ENCODE data around the gene UBTF. TPM values are rescaled to one million over a fixed set of nuclear protein-coding genes. Genes with fewer than 3 reads are reported as not detected.

The UBTF gene, protein sequence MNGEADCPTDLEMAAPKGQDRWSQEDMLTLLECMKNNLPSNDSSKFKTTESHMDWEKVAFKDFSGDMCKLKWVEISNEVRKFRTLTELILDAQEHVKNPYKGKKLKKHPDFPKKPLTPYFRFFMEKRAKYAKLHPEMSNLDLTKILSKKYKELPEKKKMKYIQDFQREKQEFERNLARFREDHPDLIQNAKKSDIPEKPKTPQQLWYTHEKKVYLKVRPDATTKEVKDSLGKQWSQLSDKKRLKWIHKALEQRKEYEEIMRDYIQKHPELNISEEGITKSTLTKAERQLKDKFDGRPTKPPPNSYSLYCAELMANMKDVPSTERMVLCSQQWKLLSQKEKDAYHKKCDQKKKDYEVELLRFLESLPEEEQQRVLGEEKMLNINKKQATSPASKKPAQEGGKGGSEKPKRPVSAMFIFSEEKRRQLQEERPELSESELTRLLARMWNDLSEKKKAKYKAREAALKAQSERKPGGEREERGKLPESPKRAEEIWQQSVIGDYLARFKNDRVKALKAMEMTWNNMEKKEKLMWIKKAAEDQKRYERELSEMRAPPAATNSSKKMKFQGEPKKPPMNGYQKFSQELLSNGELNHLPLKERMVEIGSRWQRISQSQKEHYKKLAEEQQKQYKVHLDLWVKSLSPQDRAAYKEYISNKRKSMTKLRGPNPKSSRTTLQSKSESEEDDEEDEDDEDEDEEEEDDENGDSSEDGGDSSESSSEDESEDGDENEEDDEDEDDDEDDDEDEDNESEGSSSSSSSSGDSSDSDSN
- total RNA-seq, result 58.7 TPM

- DNase-seq (ENCODE audit: low read depth in 2 of 3, low spot score in 2 of 3), result peak; percentile 52 to 84 (median 83)
Measured at GRCh38 chr17:44219616-44220212, at the start of gene UBTF. Gene UBTF, minus strand, starts transcription at chr17:44219675. Its CDS starts 1,446 bp downstream, at chr17:44218229.

DNA sequence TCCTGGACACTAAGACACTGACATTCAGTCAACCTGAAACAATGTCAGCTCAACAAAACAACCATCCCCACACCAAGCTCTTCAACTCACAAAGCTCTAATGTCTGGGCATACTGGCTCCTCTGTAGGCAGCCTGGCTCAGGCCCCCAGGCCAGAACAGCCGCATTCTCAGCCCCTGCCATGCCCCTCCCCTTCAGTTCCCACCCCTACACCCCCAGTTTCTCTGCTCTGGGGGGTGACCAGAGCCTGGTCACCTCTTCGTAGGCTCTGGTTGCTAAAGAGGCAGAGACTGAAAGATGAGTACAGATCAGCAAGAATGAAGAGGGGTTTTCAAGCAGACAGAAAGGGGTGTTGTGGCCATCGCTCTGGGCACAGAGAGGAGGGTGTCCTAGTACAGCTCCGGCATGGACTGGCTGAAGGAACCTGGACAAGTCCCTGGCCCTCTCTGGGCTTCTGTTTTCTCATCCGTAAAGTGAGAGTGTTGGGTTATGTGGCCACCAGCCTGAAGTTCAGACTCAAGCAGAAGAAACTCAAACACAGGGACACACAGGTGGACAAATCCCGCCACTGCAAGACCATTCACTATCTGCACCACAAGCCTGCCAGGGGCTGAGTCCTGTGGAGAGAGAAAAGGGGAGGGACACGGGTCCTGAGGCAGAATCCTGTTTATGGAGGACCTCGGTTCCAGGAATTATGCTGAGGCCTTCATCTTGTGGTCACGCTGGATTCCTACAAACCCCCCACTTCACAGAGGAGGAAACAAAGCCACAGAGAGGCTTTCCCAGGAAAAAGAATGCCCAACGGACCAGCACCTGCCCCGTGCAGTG, 49.4 kb upstream of the UBTF start:
- DNase-seq (ENCODE audit: low read depth in 2 of 3, low spot score in 2 of 3), result no peak

- no peak for DNase-seq (ENCODE audit: low read depth in 2 of 3, low spot score in 2 of 3)
Measured at GRCh38 chr17:44267818-44268490, 48.5 kb upstream of the UBTF start, which contains the start of gene SLC4A1. Gene SLC4A1, minus strand, starts transcription at chr17:44268135. Its CDS starts 5,269 bp downstream, at chr17:44262866.

DNA sequence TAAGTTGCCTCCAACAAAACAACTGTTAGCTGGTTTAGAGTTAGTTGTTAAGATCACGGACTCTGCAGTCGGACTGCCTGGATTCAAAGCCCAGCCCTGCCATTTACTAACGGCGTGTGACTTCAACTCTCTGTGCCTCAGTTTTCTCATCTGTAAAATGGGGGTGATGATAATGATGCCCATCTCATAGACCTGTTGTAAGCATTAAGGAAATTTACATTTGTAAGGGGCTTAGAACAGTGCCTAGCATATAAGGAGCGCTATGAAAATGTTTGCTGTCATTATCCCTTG, 47.6 kb upstream of the UBTF start:
- no peak for DNase-seq (ENCODE audit: low read depth in 2 of 3, low spot score in 2 of 3)

DNA sequence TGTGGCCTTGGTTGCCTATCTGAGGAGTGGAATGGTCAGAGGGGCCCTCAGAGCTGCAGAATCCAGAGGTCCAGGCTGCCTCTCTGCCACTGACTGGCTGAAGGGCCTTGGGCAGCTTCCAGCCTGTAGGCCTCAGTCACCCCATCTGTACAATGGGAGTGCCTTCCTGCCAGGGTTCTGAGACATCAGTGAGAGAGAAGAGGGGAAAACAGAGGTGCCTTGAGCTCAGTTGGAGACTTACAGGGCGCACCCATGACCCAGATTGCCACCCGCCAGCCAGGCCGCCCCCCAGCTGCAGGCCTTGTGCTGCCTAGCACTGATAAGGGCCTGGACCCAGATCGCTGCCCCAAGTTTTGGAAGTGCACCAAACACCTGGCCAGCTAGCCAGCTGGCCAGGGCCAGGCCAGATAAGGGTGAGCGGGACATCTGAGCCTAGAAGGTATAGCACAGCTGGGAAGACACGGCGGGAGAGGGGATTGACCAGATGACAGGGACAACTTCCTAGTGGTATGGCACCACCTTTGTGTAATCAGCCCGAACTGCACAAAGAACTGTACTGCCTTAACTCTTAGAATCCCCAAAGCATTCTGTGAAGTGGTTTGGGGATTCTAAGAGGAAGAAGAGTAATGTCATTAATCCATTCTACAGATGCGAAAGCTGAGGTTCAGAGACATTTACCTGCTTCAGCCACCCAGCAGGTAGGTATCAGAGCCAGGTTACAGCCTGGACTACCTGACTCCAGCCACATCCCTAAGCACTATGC, 47.1 kb upstream of the UBTF start:
- DNase-seq (ENCODE audit: low read depth in 2 of 3, low spot score in 2 of 3), result peak in 1 of 3 donors; percentile 35

GRCh38 chr17:44263345-44263902, 43.9 kb upstream of the UBTF start:
- no peak for DNase-seq (ENCODE audit: low read depth in 2 of 3, low spot score in 2 of 3)

DNA sequence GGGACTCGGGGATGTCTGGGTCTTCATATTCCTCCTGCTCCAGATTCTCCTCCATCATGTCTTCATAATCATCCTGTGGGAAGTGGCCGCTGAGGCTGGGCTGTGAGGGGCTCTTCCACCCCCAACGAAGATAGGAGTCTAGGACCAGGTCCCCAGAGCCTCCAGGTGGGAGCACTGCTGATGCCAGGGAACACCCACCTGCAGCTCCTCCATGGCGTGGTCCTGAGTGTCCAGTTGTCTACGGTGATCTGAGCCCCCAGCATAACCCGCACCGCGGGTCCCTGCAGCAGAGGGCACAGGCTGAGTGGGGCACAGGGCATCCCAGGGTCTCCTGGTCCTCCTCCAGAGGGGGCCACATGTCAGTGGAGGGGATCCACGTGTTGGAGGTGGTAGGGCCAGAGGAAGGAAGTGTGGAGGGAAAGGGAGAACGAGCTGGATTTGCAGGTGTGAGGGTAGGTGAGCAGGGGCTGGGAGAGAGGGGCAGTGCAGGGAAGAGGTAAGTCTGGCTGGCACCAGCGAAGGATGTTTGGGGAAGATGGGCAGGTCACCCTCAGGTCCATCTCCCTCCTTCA, 43.3 kb upstream of the UBTF start:
- DNase-seq (ENCODE audit: low read depth in 2 of 3, low spot score in 2 of 3), result no peak

DNA sequence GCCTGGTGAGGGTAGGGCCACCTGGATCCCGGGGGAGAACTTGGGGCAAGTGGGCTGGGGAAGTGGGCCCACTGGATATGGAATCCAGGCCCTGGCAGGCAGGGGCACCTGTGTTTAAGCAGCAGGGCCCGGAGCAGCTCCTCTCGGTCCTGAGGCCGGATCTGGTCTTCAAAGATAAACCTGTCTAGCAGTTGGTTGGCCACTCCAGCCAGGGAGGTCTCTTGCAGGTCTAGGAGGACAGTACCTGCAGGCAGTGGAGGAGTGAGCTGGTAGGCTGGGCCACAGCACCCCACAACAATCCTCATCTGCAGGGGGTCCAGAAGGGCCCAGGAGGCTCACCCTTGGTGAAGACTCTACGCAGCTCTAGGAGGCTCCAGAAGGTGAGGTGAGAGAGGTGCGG, 40.8 kb upstream of the UBTF start:
- DNase-seq (ENCODE audit: low read depth in 2 of 3, low spot score in 2 of 3), result no peak

DNA sequence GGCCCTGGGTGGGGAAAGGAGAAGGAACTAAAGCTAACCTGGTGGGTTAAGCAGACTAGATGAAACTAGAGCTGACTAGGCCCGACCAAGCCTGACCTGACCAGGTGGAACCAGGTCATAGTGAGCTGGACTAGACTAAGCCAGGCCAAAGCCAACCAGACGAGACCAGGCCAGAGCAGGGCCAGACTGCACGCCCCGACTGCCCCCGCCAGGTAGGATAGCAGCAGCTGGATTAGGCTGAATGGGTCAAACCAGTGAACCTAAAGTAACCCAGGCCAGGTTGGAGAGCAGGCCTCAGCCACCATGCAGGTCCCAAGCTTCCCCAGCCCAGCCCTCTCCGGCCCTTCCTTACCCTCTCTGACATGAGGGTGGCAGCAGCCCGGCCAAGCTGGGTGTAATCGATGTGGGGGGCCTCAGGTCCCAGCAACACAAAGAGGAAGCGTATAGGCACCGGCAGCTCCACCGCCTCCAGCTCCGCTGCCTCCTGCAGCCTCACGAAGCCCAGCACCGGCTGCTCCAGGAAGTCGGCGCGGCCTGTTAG, 39.4 kb upstream of the UBTF start:
- DNase-seq (ENCODE audit: low read depth in 2 of 3, low spot score in 2 of 3), result no peak

DNA sequence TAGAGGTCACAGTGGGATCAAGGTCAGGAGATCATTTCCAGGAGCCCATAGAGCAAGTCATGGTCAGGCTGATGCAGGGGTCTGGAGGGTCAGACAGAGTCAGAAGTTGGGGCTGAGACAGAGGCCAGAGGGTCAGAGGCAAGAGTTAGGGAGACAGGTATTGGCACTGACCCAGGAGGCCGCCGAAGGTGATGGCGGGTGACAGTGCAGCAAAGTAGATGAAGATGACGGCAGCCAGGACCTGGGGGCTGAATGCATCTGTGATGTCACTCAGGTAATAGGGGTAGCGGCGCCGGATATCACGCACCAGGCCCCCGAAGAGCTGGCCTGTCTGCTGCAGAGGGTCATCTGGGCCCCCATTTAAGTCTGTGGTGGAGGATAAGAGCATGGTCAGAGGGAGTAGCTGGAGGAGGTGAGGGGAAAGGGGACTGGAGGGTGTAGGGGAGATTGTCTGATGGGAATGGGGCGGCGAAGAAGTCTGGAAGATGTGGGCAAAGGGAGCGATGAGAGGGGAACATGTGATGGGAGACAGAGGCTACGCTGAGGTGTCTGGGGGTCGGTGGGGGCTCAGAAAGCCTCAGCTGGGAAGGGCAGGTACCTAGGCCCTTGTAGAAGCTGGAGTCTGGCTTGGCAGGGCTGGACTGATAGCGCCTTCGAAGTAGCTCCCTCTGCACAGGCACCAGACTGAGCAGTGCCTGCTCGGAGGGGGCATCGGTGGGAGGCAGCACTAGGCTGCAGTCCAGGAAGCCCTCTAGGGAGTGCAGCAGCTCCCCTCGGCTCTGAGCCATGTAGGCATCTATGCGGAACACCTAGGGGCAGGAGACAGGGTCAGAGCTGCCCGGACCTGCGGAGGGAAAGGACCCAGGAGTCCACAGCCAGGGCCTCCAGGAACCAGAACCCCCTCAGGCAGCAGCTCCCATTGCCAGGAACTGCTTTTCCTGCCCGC, 38.6 kb upstream of the UBTF start:
- no peak for DNase-seq (ENCODE audit: low read depth in 2 of 3, low spot score in 2 of 3)

DNA sequence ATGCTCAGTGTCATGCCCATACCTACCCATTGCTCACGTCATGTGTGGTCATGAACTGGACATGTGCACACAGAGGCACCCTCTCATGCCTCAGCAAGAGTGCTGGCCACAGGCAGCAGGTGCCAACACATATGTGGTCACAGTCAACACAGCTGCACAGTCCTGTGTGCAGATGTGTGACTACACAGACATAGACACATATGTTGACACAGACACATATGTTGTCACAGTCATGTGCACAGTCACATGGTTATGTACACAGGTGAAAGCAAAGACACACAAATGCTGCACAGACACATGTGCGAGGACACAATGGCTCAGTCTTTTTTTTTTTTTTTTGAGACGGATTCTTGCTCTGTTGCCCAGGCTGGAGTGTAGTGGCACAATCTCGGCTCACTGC, 37.2 kb upstream of the UBTF start:
- no peak for DNase-seq (ENCODE audit: low read depth in 2 of 3, low spot score in 2 of 3)

DNA sequence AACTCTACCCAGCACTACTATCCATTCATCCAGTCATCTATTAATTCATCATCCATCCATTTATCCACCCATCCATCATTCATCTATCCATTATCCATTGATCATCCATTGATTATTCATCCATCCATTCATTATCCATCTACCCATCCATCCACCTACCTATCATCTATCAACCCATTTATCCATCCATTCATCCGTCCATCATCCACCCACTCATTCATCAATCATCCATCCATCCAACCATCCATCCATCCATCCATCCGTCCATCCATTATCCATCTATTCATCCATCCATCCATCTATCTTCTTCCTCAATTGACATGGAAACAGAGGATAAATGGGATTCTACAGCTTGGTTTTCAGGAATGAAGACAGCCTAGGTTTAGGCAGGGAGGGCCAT, 36.4 kb upstream of the UBTF start:
- DNase-seq (ENCODE audit: low read depth in 2 of 3, low spot score in 2 of 3), result no peak

- DNase-seq (ENCODE audit: low read depth in 2 of 3, low spot score in 2 of 3), result no peak
Measured at GRCh38 chr17:44254361-44255095, 35.1 kb upstream of the UBTF start.

DNA sequence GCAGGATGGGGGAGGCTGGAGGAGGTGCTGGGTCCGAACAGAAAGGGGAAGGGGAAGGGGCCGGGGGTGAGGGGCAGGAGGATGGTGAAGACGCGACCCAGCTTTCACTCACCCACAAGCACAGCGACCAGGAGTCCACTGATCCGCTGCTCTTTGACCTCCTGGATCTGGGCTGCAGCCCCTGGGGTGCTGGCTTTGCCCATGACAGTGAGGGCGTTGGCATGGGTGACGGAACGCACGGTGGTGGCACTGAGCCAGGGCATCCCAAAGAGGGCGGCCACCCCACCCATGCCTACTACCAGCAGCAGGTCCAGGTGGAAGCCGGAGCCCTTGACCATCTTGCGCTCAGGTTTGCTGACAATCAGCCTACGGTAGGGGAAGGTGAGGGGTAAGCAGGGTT, 33.5 kb upstream of the UBTF start:
- no peak for DNase-seq (ENCODE audit: low read depth in 2 of 3, low spot score in 2 of 3)

GRCh38 chr17:44251062-44251461, 31.6 kb upstream of the UBTF start:
- no peak for DNase-seq (ENCODE audit: low read depth in 2 of 3, low spot score in 2 of 3)

DNA sequence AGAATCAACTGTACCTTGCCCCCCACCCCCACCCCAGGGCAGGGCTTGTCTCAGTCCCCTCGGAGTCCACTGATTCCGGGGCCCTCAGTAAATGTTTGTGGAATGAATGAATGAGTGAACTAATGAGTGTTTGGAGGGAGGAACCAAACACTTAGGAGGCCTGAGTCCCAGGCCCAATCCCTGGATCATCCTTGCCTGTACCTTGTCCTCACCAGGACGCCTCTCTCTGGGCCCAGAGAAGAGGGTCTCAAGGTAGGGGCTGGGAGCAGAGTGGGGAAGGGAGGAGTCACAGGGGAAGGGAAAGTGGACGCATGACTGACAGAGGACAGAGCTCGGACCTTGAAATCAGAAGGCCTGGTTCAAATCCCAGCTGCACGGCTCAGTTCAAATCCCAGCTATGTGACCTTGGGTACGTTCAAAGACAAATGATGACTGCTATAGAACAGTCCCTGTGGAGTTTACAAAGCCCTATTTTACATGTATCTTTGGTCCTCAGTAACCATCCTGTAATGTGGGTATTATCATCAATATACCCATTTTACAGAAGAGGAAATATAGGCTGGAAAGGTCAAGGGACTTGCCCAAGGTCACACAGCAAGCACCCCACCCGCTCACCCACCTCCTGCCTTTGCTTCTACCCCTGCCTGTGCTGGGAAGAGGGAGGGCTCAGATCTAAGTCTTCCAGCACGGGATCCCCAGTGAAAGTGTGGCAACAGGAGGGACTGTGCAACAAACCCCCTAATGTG, 30.2 kb upstream of the UBTF start:
- no peak for DNase-seq (ENCODE audit: low read depth in 2 of 3, low spot score in 2 of 3)

All from hematopoietic multipotent progenitor cell (in vitro differentiated cells).